Mesodermal cell (in vitro differentiated cells): Measurements from ENCODE around the gene NEK11.

Experiments used
- H3K27ac ChIP-seq: 2 replicates; pipeline ENCODE4 v1.7.0; 2013; ENCODE audit warnings: mild to moderate bottlenecking, low read depth, low read length, moderate library complexity; ENCODE audit not compliant: severe bottlenecking
- H3K36me3 ChIP-seq: 2 replicates; pipeline ENCODE4 v1.7.1; 2013; ENCODE audit warnings: mild to moderate bottlenecking, low read length, moderate library complexity; ENCODE audit not compliant: control insufficient read depth, insufficient read depth
- H3K4me1 ChIP-seq: one replicate; pipeline ENCODE4 v1.7.1; 2013; ENCODE audit warnings: mild to moderate bottlenecking, low read length; ENCODE audit not compliant: insufficient read depth, control insufficient read depth, poor library complexity, severe bottlenecking
- H3K4me3 ChIP-seq: 2 replicates; pipeline ENCODE4 v1.7.0; 2013; ENCODE audit warnings: low read length, control low read depth, mild to moderate bottlenecking; ENCODE audit not compliant: insufficient read depth, poor library complexity, severe bottlenecking; ENCODE audit errors: extremely low read depth
- H3K9me3 ChIP-seq: 2 replicates; pipeline ENCODE4 v1.7.1; 2013; ENCODE audit warnings: mild to moderate bottlenecking, low read length, moderate library complexity; ENCODE audit not compliant: control insufficient read depth
- WGBS, 2 experiments: methylation state at CpG; one replicate each; pipeline ENCODE4 v1.1.5; 2013; ENCODE audit warnings: missing lambda C conversion rate in 2 of 2; ENCODE audit not compliant: insufficient coverage in 2 of 2; 5-methylcytosine and 5-hydroxymethylcytosine counted together

The NEK11 gene

GRCh38 chr3:131192701-131193100, 166.0 kb downstream of the NEK11 start:
- Histone ChIP-seq H3K27ac (no peak overlapping the region), H3K9me3 (no peaks in the 10 kb centered on the region), H3K4me1 (no peaks in the 10 kb centered on the region), H3K36me3 (no peaks in the 10 kb centered on the region), H3K4me3 (no peak overlapping the region)
- 90 to 100% methylated on average over 1 to 2 of the region's 4 CpGs for WGBS, 2 experiments

GRCh38 chr3:131193641-131194238, 167.1 kb downstream of the NEK11 start:
- 60% methylated on average over 1 of the region's 1 CpG; no CpG with 5 or more reads in 1 of the 2 experiments for WGBS, 2 experiments

GRCh38 chr3:131194816-131195215, 168.1 kb downstream of the NEK11 start:
- no peaks in the 10 kb centered on the region for H3K36me3 ChIP-seq
- H3K9me3 ChIP-seq, result no peaks in the 10 kb centered on the region
- no peak overlapping the region for H3K4me3 ChIP-seq
- 60 to 100% methylated on average over 1 to 2 of the region's 4 CpGs for WGBS, 2 experiments
- H3K27ac ChIP-seq, result no peak overlapping the region
- no peaks in the 10 kb centered on the region for H3K4me1 ChIP-seq

More at GRCh38 chr3:131193641-131194238, 167.1 kb downstream of the NEK11 start:
- Histone ChIP-seq H3K9me3 (no peaks in the 10 kb centered on the region), H3K4me3 (no peak overlapping the region), H3K27ac (no peak overlapping the region), H3K36me3 (no peaks in the 10 kb centered on the region), H3K4me1 (no peaks in the 10 kb centered on the region)

- Histone ChIP-seq H3K27ac (no peak overlapping the region), H3K4me1 (no peaks in the 10 kb centered on the region), H3K9me3 (peaks cover 13% of the 10 kb centered on the region), H3K36me3 (no peaks in the 10 kb centered on the region), H3K4me3 (no peak overlapping the region)
- 83% methylated on average over 1 of the region's 4 CpGs; no CpG with 5 or more reads in 1 of the 2 experiments for WGBS, 2 experiments
These were observed 174.0 kb downstream of the NEK11 start for GRCh38 chr3:131200636-131201199.

- Histone ChIP-seq H3K27ac (peak overlapping the region; percentile 78), H3K4me3 (no peak overlapping the region), H3K36me3 (no peaks in the 10 kb centered on the region), H3K4me1 (peaks cover 10% of the 10 kb centered on the region), H3K9me3 (no peaks in the 10 kb centered on the region)
- 100% methylated on average over 1 of the region's 1 CpG; no CpG with 5 or more reads in 1 of the 2 experiments for WGBS, 2 experiments
These were observed 189.7 kb downstream of the NEK11 start for GRCh38 chr3:131216330-131216729.

- WGBS, 2 experiments, result 64 to 65% methylated on average over 2 of the region's 6 CpGs
- Histone ChIP-seq H3K27ac (peak overlapping the region; percentile 78), H3K4me1 (peaks cover 10% of the 10 kb centered on the region), H3K4me3 (no peak overlapping the region), H3K9me3 (no peaks in the 10 kb centered on the region), H3K36me3 (no peaks in the 10 kb centered on the region)
These were observed 190.1 kb downstream of the NEK11 start for GRCh38 chr3:131216801-131217200.

GRCh38 chr3:131217296-131217741, 190.6 kb downstream of the NEK11 start:
- Histone ChIP-seq H3K27ac (peak overlapping the region; percentile 78), H3K4me3 (no peak overlapping the region), H3K4me1 (peaks cover 10% of the 10 kb centered on the region), H3K36me3 (no peaks in the 10 kb centered on the region), H3K9me3 (no peaks in the 10 kb centered on the region)
- WGBS, 2 experiments, result 71 to 83% methylated on average over 5 to 6 of the region's 6 CpGs

- Histone ChIP-seq H3K27ac (no peak overlapping the region), H3K4me1 (peaks cover 10% of the 10 kb centered on the region)
- 71 to 100% methylated on average over 1 of the region's 1 CpG for WGBS, 2 experiments
These were observed 191.5 kb downstream of the NEK11 start for GRCh38 chr3:131218196-131218595.

GRCh38 chr3:131221731-131222130, 195.1 kb downstream of the NEK11 start:
- Histone ChIP-seq H3K4me3 (no peak overlapping the region), H3K9me3 (no peaks in the 10 kb centered on the region), H3K36me3 (no peaks in the 10 kb centered on the region), H3K4me1 (peaks cover 10% of the 10 kb centered on the region), H3K27ac (no peak overlapping the region)
- 63 to 67% methylated on average over 1 to 2 of the region's 4 CpGs for WGBS, 2 experiments

More at GRCh38 chr3:131218196-131218595, 191.5 kb downstream of the NEK11 start:
- Histone ChIP-seq H3K9me3 (no peaks in the 10 kb centered on the region), H3K4me3 (no peak overlapping the region), H3K36me3 (no peaks in the 10 kb centered on the region)

- Histone ChIP-seq H3K36me3 (no peaks in the 10 kb centered on the region), H3K4me3 (no peak overlapping the region), H3K9me3 (no peaks in the 10 kb centered on the region), H3K4me1 (peaks cover 4% of the 10 kb centered on the region), H3K27ac (no peak overlapping the region)
- 93 to 100% methylated on average over 1 to 3 of the region's 3 CpGs for WGBS, 2 experiments
These were observed 195.9 kb downstream of the NEK11 start for GRCh38 chr3:131222599-131222998.
